Gastroesophageal sphincter (tissue), 3 donors: ENCODE results near the gene CTXND1.

ENCODE experiments used
- EP300 ChIP-seq: sonication (generic); formaldehyde crosslinking; IDR thresholded peaks from one replicate; pipeline ENCODE4 v1.6.1; 2017; ENCODE audit warnings: antibody characterized with exemption, mild to moderate bottlenecking
- TF ChIP-seq, protein P1 (sequence below), 4 experiments: fragments of 200-600 bp in 2 of 4; fragments of 450-650 bp in 2 of 4; sonication (generic) in 1 of 4; IDR thresholded peaks; one replicate each; pipeline ENCODE4 v1.5.1; 2017 to 2019; ENCODE audit warnings: antibody characterized with exemption in 4 of 4, mild to moderate bottlenecking in 2 of 4, moderate library complexity in 2 of 4

DNA sequence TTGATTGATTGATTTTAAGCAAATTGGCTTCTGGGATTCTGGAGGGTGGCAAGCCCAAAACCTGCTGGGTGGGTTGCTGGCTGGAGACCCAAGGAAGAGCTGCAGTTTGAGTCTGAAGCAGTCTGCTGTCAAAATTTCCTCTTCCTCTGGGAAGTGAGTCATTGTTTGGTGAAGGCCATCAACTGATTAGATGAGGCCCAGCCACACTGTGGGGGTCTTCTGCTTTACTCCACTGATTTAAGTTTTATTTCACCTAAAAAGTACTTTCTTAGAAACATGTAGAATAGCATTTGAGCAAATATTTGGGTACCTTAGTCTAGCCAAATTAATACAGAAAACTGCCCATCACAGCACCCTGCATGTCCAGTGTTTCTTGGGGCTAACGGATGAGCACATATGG lies 65.4 kb downstream of the CTXND1 start:
- TF ChIP-seq, protein P1, sequence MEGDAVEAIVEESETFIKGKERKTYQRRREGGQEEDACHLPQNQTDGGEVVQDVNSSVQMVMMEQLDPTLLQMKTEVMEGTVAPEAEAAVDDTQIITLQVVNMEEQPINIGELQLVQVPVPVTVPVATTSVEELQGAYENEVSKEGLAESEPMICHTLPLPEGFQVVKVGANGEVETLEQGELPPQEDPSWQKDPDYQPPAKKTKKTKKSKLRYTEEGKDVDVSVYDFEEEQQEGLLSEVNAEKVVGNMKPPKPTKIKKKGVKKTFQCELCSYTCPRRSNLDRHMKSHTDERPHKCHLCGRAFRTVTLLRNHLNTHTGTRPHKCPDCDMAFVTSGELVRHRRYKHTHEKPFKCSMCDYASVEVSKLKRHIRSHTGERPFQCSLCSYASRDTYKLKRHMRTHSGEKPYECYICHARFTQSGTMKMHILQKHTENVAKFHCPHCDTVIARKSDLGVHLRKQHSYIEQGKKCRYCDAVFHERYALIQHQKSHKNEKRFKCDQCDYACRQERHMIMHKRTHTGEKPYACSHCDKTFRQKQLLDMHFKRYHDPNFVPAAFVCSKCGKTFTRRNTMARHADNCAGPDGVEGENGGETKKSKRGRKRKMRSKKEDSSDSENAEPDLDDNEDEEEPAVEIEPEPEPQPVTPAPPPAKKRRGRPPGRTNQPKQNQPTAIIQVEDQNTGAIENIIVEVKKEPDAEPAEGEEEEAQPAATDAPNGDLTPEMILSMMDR (IDR thresholded peaks at IDR 0.05) = no peak
- TF ChIP-seq EP300 = no peak
